GM23338 (cell line): ENCODE results near the gene MLLT11. TPM values are rescaled to one million over a fixed set of nuclear protein-coding genes. Genes with fewer than 3 reads are reported as not detected.

Experiments
- ATAC-seq: fragments of 200-7000 bp; cut with Tn5 transposase; 3 replicates; pipeline ENCODE4 v1.9.1; 2020
- DNase-seq: peaks from one replicate; pipeline ENCODE4 v3.0.0-alpha.2; 2015; ENCODE audit warnings: low spot score
- H2AFZ ChIP-seq: fragments of 200-600 bp; sonication (generic); 2 replicates; pipeline ENCODE4 v1.8.0; 2016; ENCODE audit warnings: antibody characterized with exemption, mild to moderate bottlenecking, moderate library complexity
- H3F3A ChIP-seq: fragments of 200-600 bp; sonication (generic); replicated peaks from 2 replicates; pipeline ENCODE4 v1.8.0; 2017; ENCODE audit warnings: antibody characterized with exemption, mixed run types, low read depth
- H3K27ac ChIP-seq: fragments of 200-600 bp; sonication (generic); 2 replicates; pipeline ENCODE4 v1.6.1; 2016; ENCODE audit warnings: low read depth
- H3K27me3 ChIP-seq: fragments of 200-600 bp; sonication (generic); 2 replicates; pipeline ENCODE4 v1.8.0; 2016; ENCODE audit warnings: mild to moderate bottlenecking, mixed run types, moderate library complexity; ENCODE audit not compliant: insufficient read depth
- H3K36me3 ChIP-seq: fragments of 200-600 bp; sonication (generic); 2 replicates; pipeline ENCODE4 v1.8.0; 2016; ENCODE audit warnings: mild to moderate bottlenecking; ENCODE audit not compliant: insufficient read depth
- H3K4me1 ChIP-seq: fragments of 200-600 bp; sonication (generic); 2 replicates; pipeline ENCODE4 v1.8.0; 2016; ENCODE audit warnings: mild to moderate bottlenecking, moderate library complexity; ENCODE audit not compliant: insufficient read depth
- H3K4me2 ChIP-seq: fragments of 200-600 bp; sonication (generic); 2 replicates; pipeline ENCODE4 v1.7.1; 2017; ENCODE audit warnings: mixed run types
- H3K4me3 ChIP-seq: fragments of 200-600 bp; sonication (generic); 2 replicates; pipeline ENCODE4 v1.6.1; 2016; ENCODE audit warnings: mixed run types
- H3K79me2 ChIP-seq: fragments of 200-600 bp; sonication (generic); replicated peaks from 2 replicates; pipeline ENCODE4 v1.8.0; 2017; ENCODE audit warnings: mild to moderate bottlenecking; ENCODE audit not compliant: insufficient read depth
- H3K9me2 ChIP-seq: fragments of 200-600 bp; sonication (generic); 2 replicates; pipeline ENCODE4 v1.8.0; 2017; ENCODE audit not compliant: insufficient read depth
- H4K20me1 ChIP-seq: fragments of 200-600 bp; sonication (generic); replicated peaks from 2 replicates; pipeline ENCODE4 v1.8.0; 2017; ENCODE audit warnings: mild to moderate bottlenecking; ENCODE audit not compliant: insufficient read depth
- H3K27ac Mint-ChIP-seq: 2 replicates; pipeline ENCODE4 v1.8.0; 2020; ENCODE audit warnings: inconsistent platforms, mild to moderate bottlenecking, moderate library complexity, mixed read lengths
- H3K27me3 Mint-ChIP-seq: 3 replicates; pipeline ENCODE4 v1.8.0; 2022; ENCODE audit warnings: low read depth, mild to moderate bottlenecking, moderate library complexity, mixed read lengths, inconsistent platforms; ENCODE audit not compliant: insufficient read depth, poor library complexity
- H3K36me3 Mint-ChIP-seq: 3 replicates; pipeline ENCODE4 v1.8.0; 2021; ENCODE audit warnings: low read depth, mild to moderate bottlenecking, inconsistent platforms, moderate library complexity, mixed read lengths
- H3K4me1 Mint-ChIP-seq: 3 replicates; pipeline ENCODE4 v1.8.0; 2020; ENCODE audit warnings: mild to moderate bottlenecking, inconsistent platforms, mixed read lengths
- H3K4me3 Mint-ChIP-seq: 3 replicates; pipeline ENCODE4 v1.8.0; 2021; ENCODE audit warnings: moderate library complexity, mild to moderate bottlenecking, inconsistent platforms, mixed read lengths
- H3K9me3 Mint-ChIP-seq: 3 replicates; pipeline ENCODE4 v1.8.0; 2020; ENCODE audit warnings: moderate library complexity, mild to moderate bottlenecking, inconsistent platforms, mixed read lengths
- CREB1 ChIP-seq: fragments of 250-450 bp; sonication (Bioruptor Pico); IDR thresholded peaks from 2 replicates; pipeline ENCODE4 v1.5.0; 2020; ENCODE audit warnings: low read depth, mild to moderate bottlenecking, moderate library complexity
- CTCF ChIP-seq, 2 experiments: fragments of 200-600 bp in 1 of 2; sonication (generic) in 1 of 2; conservative IDR thresholded peaks; 2 replicates each; pipeline versions ENCODE4 v1.5.1 to v1.6.1; 2016 to 2017; ENCODE audit warnings: antibody characterized with exemption in 2 of 2, low read depth in 2 of 2, mild to moderate bottlenecking in 2 of 2, moderate library complexity in 1 of 2
- EZH2 ChIP-seq: fragments of 200-600 bp; sonication (generic); IDR thresholded peaks from one replicate; pipeline ENCODE4 v1.8.0; 2017; ENCODE audit warnings: antibody characterized with exemption, mild to moderate bottlenecking, low read depth; ENCODE audit not compliant: unreplicated experiment
- JUNB ChIP-seq: IDR thresholded peaks from one replicate; pipeline ENCODE4 v1.6.1; 2016; ENCODE audit warnings: antibody characterized with exemption; ENCODE audit not compliant: unreplicated experiment
- NANOG ChIP-seq: IDR thresholded peaks from 2 replicates; pipeline ENCODE4 v1.6.1; 2016; ENCODE audit warnings: antibody characterized with exemption, borderline replicate concordance
- POLR2AphosphoS5 ChIP-seq: IDR thresholded peaks from 2 replicates; pipeline ENCODE4 v1.6.1; 2016; ENCODE audit warnings: antibody characterized with exemption, low read depth
- REST ChIP-seq: IDR thresholded peaks from one replicate; pipeline ENCODE4 v1.6.1; 2018; ENCODE audit warnings: antibody characterized with exemption; ENCODE audit not compliant: unreplicated experiment
- STAT1 ChIP-seq: IDR thresholded peaks from one replicate; pipeline ENCODE4 v1.6.1; 2016; ENCODE audit warnings: antibody characterized with exemption; ENCODE audit not compliant: unreplicated experiment
- ZNF114 ChIP-seq: fragments of 250-450 bp; sonication (Bioruptor Pico); IDR thresholded peaks from 2 replicates; pipeline ENCODE4 v1.5.0; 2020; ENCODE audit warnings: mild to moderate bottlenecking, moderate library complexity
- ZNF331 ChIP-seq: fragments of 250-450 bp; sonication (Bioruptor Pico); IDR thresholded peaks from 2 replicates; pipeline ENCODE4 v1.5.0; 2020; ENCODE audit warnings: low read depth, mild to moderate bottlenecking, moderate library complexity
- ZNF462 ChIP-seq: fragments of 250-450 bp; sonication (Bioruptor Pico); IDR thresholded peaks from 2 replicates; pipeline ENCODE4 v1.5.0; 2020; ENCODE audit warnings: mild to moderate bottlenecking, moderate library complexity
- polyA plus RNA-seq: library from polyadenylated mRNA; unstranded; fragments of >200 nt; fragmentation: Nextera tagmentation; extraction: Ambion mirVana; gene quantifications from 2 replicates; pipeline ENCODE4 v1.2.1, GENCODE V29; 2016
- total RNA-seq: library from RNA; depleted of rRNA; stranded (reverse); fragments of >200 nt; shearing (Covaris generic); gene quantifications from 2 replicates; pipeline ENCODE4 v1.2.3, GENCODE V29; 2014
- TF ChIP-seq, protein P1 (sequence below): IDR thresholded peaks from 2 replicates; pipeline ENCODE4 v1.6.1; 2016; ENCODE audit warnings: antibody characterized with exemption

Gene MLLT11
- total and polyA plus RNA-seq, 2 experiments from 2014 or later: 10.6 to 22.6 TPM

DNA sequence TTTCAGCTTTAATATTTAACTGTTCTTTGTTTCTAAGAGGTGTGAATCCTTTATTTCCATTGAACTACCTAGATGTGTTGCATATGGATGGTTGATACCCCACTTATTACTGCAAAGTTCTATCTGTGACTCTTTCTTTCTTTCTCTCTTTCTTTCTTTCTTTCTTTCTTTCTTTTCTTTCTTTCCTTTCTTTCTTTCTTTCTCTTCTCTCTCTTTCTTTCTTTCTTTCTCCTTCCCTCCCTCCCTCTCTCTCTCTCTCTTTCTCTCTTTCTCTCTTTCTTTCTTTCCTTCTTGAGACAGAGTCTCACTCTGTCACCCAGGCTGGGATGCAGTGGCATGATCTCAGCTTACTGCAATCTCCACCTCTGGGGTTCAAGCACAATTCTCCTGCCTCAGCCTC lies 44.4 kb downstream of the MLLT11 start (continued):
- TF ChIP-seq ZNF462 (CRISPR knock-in tag) (no peak), EZH2 (no peak), STAT1 (no peak)

DNA sequence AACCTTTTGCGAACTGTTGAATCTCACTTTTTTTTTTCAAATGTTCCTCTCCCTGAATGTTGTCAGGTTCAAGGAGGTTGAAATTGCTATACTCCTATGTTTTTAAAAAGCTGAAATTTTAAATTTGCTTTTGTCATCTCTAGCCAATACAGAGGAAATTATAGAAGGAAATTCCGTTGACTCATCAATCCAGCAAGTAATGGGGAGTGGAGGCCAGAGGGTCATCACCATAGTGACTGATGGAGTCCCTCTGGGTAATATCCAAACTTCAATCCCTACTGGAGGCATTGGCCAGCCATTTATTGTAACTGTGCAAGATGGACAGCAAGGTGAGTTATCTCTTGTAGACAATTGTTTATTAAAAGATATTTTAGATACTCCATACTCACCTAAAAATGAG lies 46.7 kb downstream of the MLLT11 start:
- H3K79me2 ChIP-seq: no peaks in the 10 kb centered on the region
- Mint-ChIP-seq H3K4me3 (no peak overlapping the region), H3K9me3 (no peaks in the 10 kb centered on the region), H3K27me3 (peaks cover 1% of the 10 kb centered on the region), H3K36me3 (no peaks in the 10 kb centered on the region), H3K4me1 (no peaks in the 10 kb centered on the region), H3K27ac (no peak overlapping the region)
- no peaks in the 10 kb centered on the region for H3K36me3 ChIP-seq
- no peak for ATAC-seq
- no peaks in the 10 kb centered on the region for H3K27me3 ChIP-seq
- DNase-seq: no peak
- H3F3A ChIP-seq: no peaks in the 10 kb centered on the region
- no peak overlapping the region for H3K27ac ChIP-seq
- H3K4me3 ChIP-seq: no peak overlapping the region
- H2AFZ ChIP-seq: no peak overlapping the region
- TF ChIP-seq REST (no peak), POLR2AphosphoS5 (no peak), CREB1 (no peak), ZNF331 (CRISPR knock-in tag) (no peak), CTCF (conservative IDR thresholded peaks at IDR 0.05; ENCODE audit: low read depth in 2 of 2) (no peak), JUNB (no peak), STAT1 (no peak), ZNF114 (CRISPR knock-in tag) (no peak), NANOG (no peak)
- TF ChIP-seq, protein P1, sequence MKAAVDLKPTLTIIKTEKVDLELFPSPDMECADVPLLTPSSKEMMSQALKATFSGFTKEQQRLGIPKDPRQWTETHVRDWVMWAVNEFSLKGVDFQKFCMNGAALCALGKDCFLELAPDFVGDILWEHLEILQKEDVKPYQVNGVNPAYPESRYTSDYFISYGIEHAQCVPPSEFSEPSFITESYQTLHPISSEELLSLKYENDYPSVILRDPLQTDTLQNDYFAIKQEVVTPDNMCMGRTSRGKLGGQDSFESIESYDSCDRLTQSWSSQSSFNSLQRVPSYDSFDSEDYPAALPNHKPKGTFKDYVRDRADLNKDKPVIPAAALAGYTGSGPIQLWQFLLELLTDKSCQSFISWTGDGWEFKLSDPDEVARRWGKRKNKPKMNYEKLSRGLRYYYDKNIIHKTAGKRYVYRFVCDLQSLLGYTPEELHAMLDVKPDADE: no peak
- no peaks in the 10 kb centered on the region for H4K20me1 ChIP-seq
- H3K4me1 ChIP-seq: no peaks in the 10 kb centered on the region
- no peaks in the 10 kb centered on the region for H3K9me2 ChIP-seq
- H3K4me2 ChIP-seq: no peak overlapping the region
